Neural cell (in vitro differentiated cells): ENCODE measurements around the gene AGBL1. TPM values are rescaled to one million over a fixed set of nuclear protein-coding genes. Genes with fewer than 3 reads are reported as not detected.

Experiments used
- H2AFZ ChIP-seq: fragments of 200-600, 300-800 bp; sonication (generic), shearing (Covaris generic); 2 replicates; pipeline ENCODE4 v1.6.0; 2014; ENCODE audit warnings: low read depth, mild to moderate bottlenecking, antibody characterized with exemption, low read length, moderate library complexity
- H3F3A ChIP-seq: fragments of 200-600 bp; shearing (Covaris generic); 2 replicates; pipeline ENCODE4 v1.6.1; 2016; ENCODE audit warnings: mild to moderate bottlenecking, moderate library complexity, mixed read lengths, antibody characterized with exemption, low read length; ENCODE audit not compliant: insufficient read depth, poor library complexity, severe bottlenecking
- H3K27ac ChIP-seq: fragments of 200-600, 300-800 bp; sonication (generic), shearing (Covaris generic); 2 replicates; pipeline ENCODE4 v1.5.1; 2014; ENCODE audit warnings: mild to moderate bottlenecking, low read length, moderate library complexity
- H3K27me3 ChIP-seq: fragments of 300-800, 200-600 bp; sonication (generic), shearing (Covaris generic); 2 replicates; pipeline ENCODE4 v1.6.0; 2014; ENCODE audit warnings: mild to moderate bottlenecking, low read depth, low read length, moderate library complexity; ENCODE audit not compliant: insufficient read depth
- H3K36me3 ChIP-seq: fragments of 300-800, 200-600 bp; sonication (generic), shearing (Covaris generic); 2 replicates; pipeline ENCODE4 v1.5.1; 2014; ENCODE audit warnings: mild to moderate bottlenecking, antibody characterized with exemption, low read length, moderate library complexity; ENCODE audit not compliant: insufficient read depth
- H3K4me2 ChIP-seq: fragments of 300-800, 200-600 bp; sonication (generic), shearing (Covaris generic); 2 replicates; pipeline ENCODE4 v1.6.0; 2014; ENCODE audit warnings: mild to moderate bottlenecking, low read length
- H3K4me3 ChIP-seq: fragments of 300-800, 200-600 bp; sonication (generic), shearing (Covaris generic); 2 replicates; pipeline ENCODE4 v1.5.1; 2014; ENCODE audit warnings: mild to moderate bottlenecking, low read length, moderate library complexity
- H3K79me2 ChIP-seq: fragments of 200-600 bp; shearing (Covaris generic); replicated peaks from 2 replicates; pipeline ENCODE4 v1.6.0; 2014; ENCODE audit warnings: mild to moderate bottlenecking, low read length, moderate library complexity; ENCODE audit not compliant: insufficient read depth
- H3K9ac ChIP-seq: fragments of 300-800, 200-600 bp; sonication (generic), shearing (Covaris generic); 2 replicates; pipeline ENCODE4 v1.6.1; 2016; ENCODE audit warnings: mild to moderate bottlenecking, low read length, mixed read lengths
- H3K9me2 ChIP-seq: fragments of 200-600 bp; shearing (Covaris generic); 2 replicates; pipeline ENCODE4 v1.6.1; 2016; ENCODE audit warnings: mild to moderate bottlenecking, low read length, mixed read lengths; ENCODE audit not compliant: insufficient read depth
- H3K9me3 ChIP-seq: fragments of 200-600, 300-800 bp; sonication (generic), shearing (Covaris generic); 2 replicates; pipeline ENCODE4 v1.6.1; 2016; ENCODE audit warnings: mild to moderate bottlenecking, mixed run types, low read length, moderate library complexity, mixed read lengths
- H4K20me1 ChIP-seq: fragments of 200-600 bp; shearing (Covaris generic); 2 replicates; pipeline ENCODE4 v1.6.1; 2016; ENCODE audit warnings: mild to moderate bottlenecking, mixed run types; ENCODE audit not compliant: insufficient read depth
- CTCF ChIP-seq: fragments of 450-650 bp; IDR thresholded peaks from 2 replicates; pipeline ENCODE4 v1.5.1; 2014; ENCODE audit warnings: antibody characterized with exemption, mild to moderate bottlenecking, moderate library complexity; ENCODE audit not compliant: poor library complexity, severe bottlenecking
- EP300 ChIP-seq: fragments of 450-650 bp; conservative IDR thresholded peaks from 2 replicates; pipeline ENCODE4 v1.6.1; 2014; ENCODE audit warnings: antibody characterized with exemption, mild to moderate bottlenecking, moderate library complexity; ENCODE audit not compliant: poor library complexity, severe bottlenecking
- EZH2 ChIP-seq: fragments of 200-600, 300-800 bp; shearing (Covaris generic), sonication (generic); IDR thresholded peaks from 2 replicates; pipeline ENCODE4 v1.6.1; 2014; ENCODE audit warnings: antibody characterized with exemption, low read length, borderline replicate concordance, mild to moderate bottlenecking; ENCODE audit not compliant: insufficient read depth, poor library complexity, severe bottlenecking
- MXI1 ChIP-seq: fragments of 450-650 bp; conservative IDR thresholded peaks from 2 replicates; pipeline ENCODE4 v1.6.1; 2014; ENCODE audit warnings: antibody characterized with exemption, mild to moderate bottlenecking; ENCODE audit not compliant: poor library complexity, severe bottlenecking
- POLR2AphosphoS5 ChIP-seq: IDR thresholded peaks from 2 replicates; pipeline ENCODE4 v1.6.1; 2012
- RAD21 ChIP-seq: fragments of 450-650 bp; conservative IDR thresholded peaks from 2 replicates; pipeline ENCODE4 v1.6.1; 2014; ENCODE audit warnings: antibody characterized with exemption, mild to moderate bottlenecking, moderate library complexity
- REST ChIP-seq: IDR thresholded peaks from 2 replicates; pipeline ENCODE4 v1.6.1; 2012; ENCODE audit warnings: borderline replicate concordance
- SMC3 ChIP-seq: fragments of 450-650 bp; conservative IDR thresholded peaks from 2 replicates; pipeline ENCODE4 v1.6.1; 2014; ENCODE audit warnings: antibody characterized with exemption, mild to moderate bottlenecking, moderate library complexity; ENCODE audit not compliant: poor library complexity
- TAF1 ChIP-seq: IDR thresholded peaks from 2 replicates; pipeline ENCODE4 v1.6.1; 2012; ENCODE audit warnings: low read depth
- polyA plus RNA-seq: library from polyadenylated mRNA; depleted of rRNA; stranded (reverse); fragments of >200 nt; gene quantifications from 2 replicates; pipeline ENCODE4 v1.2.3, GENCODE V29; 2014

AGBL1 gene
- polyA plus RNA-seq, 1 donor from 2014 or later, result 0.12 TPM

GRCh38 chr15:86849558-86850285 lies 770.1 kb downstream of the AGBL1 start:
- Histone ChIP-seq H3K27ac (peak overlapping the region; percentile 69), H3K9me2 (no peaks in the 10 kb centered on the region), H2AFZ (no peak overlapping the region), H3F3A (no peaks in the 10 kb centered on the region), H4K20me1 (no peaks in the 10 kb centered on the region), H3K4me3 (no peak overlapping the region), H3K27me3 (no peaks in the 10 kb centered on the region), H3K4me2 (no peak overlapping the region), H3K9me3 (no peaks in the 10 kb centered on the region), H3K79me2 (no peaks in the 10 kb centered on the region), H3K9ac (peak overlapping the region; percentile 33), H3K36me3 (no peaks in the 10 kb centered on the region)
- TF ChIP-seq EP300, result no peak
- no peak for TF ChIP-seq RAD21
- no peak for TF ChIP-seq EZH2
- no peak for TF ChIP-seq REST

- no peaks in the 10 kb centered on the region for H3K9me3 ChIP-seq
- H3K79me2 ChIP-seq, result no peaks in the 10 kb centered on the region
- no peak overlapping the region for H3K4me3 ChIP-seq
- no peak overlapping the region for H3K27ac ChIP-seq
- no peak overlapping the region for H3K9ac ChIP-seq
- no peaks in the 10 kb centered on the region for H3K9me2 ChIP-seq
- no peaks in the 10 kb centered on the region for H3F3A ChIP-seq
- H4K20me1 ChIP-seq, result no peaks in the 10 kb centered on the region
- no peaks in the 10 kb centered on the region for H3K36me3 ChIP-seq
- no peaks in the 10 kb centered on the region for H3K27me3 ChIP-seq
- no peak overlapping the region for H2AFZ ChIP-seq
- TF ChIP-seq TAF1 (no peak), CTCF (no peak), POLR2AphosphoS5 (no peak), EP300 (no peak), REST (no peak), EZH2 (no peak), RAD21 (no peak), SMC3 (no peak), MXI1 (no peak)
- no peak overlapping the region for H3K4me2 ChIP-seq
These were observed 771.3 kb downstream of the AGBL1 start for GRCh38 chr15:86850939-86851338.
